T-cell (primary cell): ENCODE data around the gene TSHZ1. TPM values are rescaled to one million over a fixed set of nuclear protein-coding genes. Genes with fewer than 3 reads are reported as not detected.

Experiments
- ATAC-seq, 4 experiments: fragments of 200-7000 bp in 3 of 4; fragments of 150-1000 bp in 1 of 4; cut with Tn5 transposase; replicated peaks in 1 of 4; 1 replicate in 3 of 4; 2 replicates in 1 of 4; pipeline ENCODE4 v1.10.0; 2021; ENCODE audit warnings: moderate library complexity in 3 of 4, mild to moderate bottlenecking in 2 of 4, moderate number of reproducible peaks in 1 of 4
- CTCF ChIA-PET, 2 donors: fragments of 300-600 bp; sonication (Branson Sonifier 250); formaldehyde crosslinking; loops; one replicate each; lab custom pipeline; 2022; ENCODE audit warnings: antibody characterized with exemption in 2 of 2; lab: Charles Lee
- POLR2A ChIA-PET, 2 donors: fragments of 300-600 bp; sonication (Branson Sonifier 250); formaldehyde crosslinking; loops; one replicate each; lab custom pipeline; 2022; ENCODE audit warnings: antibody characterized with exemption in 2 of 2; lab: Charles Lee
- DNase-seq, 35 experiments: peaks; one replicate each; pipeline versions ENCODE4 v3.0.0 to v3.0.0-alpha.2; 2013 to 2023
- H3K27ac ChIP-seq: one replicate; pipeline ENCODE4 v1.5.1; 2013; ENCODE audit warnings: low read length
- H3K27me3 ChIP-seq, 2 experiments: replicated peaks in 1 of 2; 1 replicate in 1 of 2; 2 replicates in 1 of 2; pipeline versions ENCODE4 v1.6.1 to v1.7.0; 2013; ENCODE audit warnings: low read length in 1 of 2, mixed read lengths in 1 of 2; ENCODE audit not compliant: control insufficient read depth in 2 of 2, insufficient read depth in 2 of 2; ENCODE audit errors: extremely low read depth in 1 of 2
- H3K36me3 ChIP-seq, 2 donors: 1 replicate in 1 of 2; 2 replicates in 1 of 2; pipeline versions ENCODE4 v1.6.1 to v1.7.0; 2013; ENCODE audit warnings: low read length in 1 of 2; ENCODE audit not compliant: control insufficient read depth in 2 of 2, insufficient read depth in 1 of 2; ENCODE audit errors: extremely low read depth in 1 of 2
- H3K4me1 ChIP-seq, 2 experiments: 1 replicate in 1 of 2; 2 replicates in 1 of 2; pipeline versions ENCODE4 v1.6.1 to v1.7.0; 2013; ENCODE audit warnings: low read length in 2 of 2, mixed read lengths in 1 of 2; ENCODE audit not compliant: insufficient read depth in 2 of 2, control insufficient read depth in 1 of 2; ENCODE audit errors: extremely low read depth in 1 of 2
- H3K4me3 ChIP-seq, 2 donors: 1 replicate in 1 of 2; 2 replicates in 1 of 2; pipeline versions ENCODE4 v1.5.1 to v1.7.0; 2013; ENCODE audit warnings: mild to moderate bottlenecking in 2 of 2, low read length in 1 of 2, moderate library complexity in 1 of 2; ENCODE audit not compliant: control insufficient read depth in 1 of 2; ENCODE audit errors: extremely low read depth in 1 of 2
- H3K9me3 ChIP-seq: 2 replicates; pipeline ENCODE4 v1.7.0; 2013
- H3K27ac Mint-ChIP-seq, 2 donors: one replicate each; pipeline ENCODE4 v1.8.0; 2020 to 2021; ENCODE audit warnings: mild to moderate bottlenecking in 2 of 2, mixed read lengths in 2 of 2
- H3K27me3 Mint-ChIP-seq, 2 donors: one replicate each; pipeline ENCODE4 v1.8.0; 2021 to 2022; ENCODE audit warnings: mixed read lengths in 2 of 2
- H3K36me3 Mint-ChIP-seq: one replicate; pipeline ENCODE4 v1.8.0; 2021; ENCODE audit warnings: mixed read lengths
- H3K4me1 Mint-ChIP-seq, 3 donors: one replicate each; pipeline ENCODE4 v1.8.0; 2020 to 2022; ENCODE audit warnings: mixed read lengths in 3 of 3, mild to moderate bottlenecking in 1 of 3
- H3K4me3 Mint-ChIP-seq, 3 donors: one replicate each; pipeline ENCODE4 v1.8.0; 2020 to 2022; ENCODE audit warnings: mild to moderate bottlenecking in 3 of 3, mixed read lengths in 3 of 3, moderate library complexity in 3 of 3
- H3K9me3 Mint-ChIP-seq, 3 donors: one replicate each; pipeline ENCODE4 v1.8.0; 2020 to 2022; ENCODE audit warnings: mixed read lengths in 3 of 3
- WGBS: methylation state at CpG from one replicate; pipeline ENCODE4 v1.1.5; 2013; ENCODE audit warnings: missing lambda C conversion rate; ENCODE audit not compliant: insufficient coverage; 5-methylcytosine and 5-hydroxymethylcytosine counted together
- total RNA-seq, 35 experiments: library from RNA in 6 of 35; stranded (reverse) in 6 of 35; fragments of 120-200 nt in 1 of 35; gene quantifications; one replicate each; pipeline versions ENCODE4 v1.2.1 to v1.2.4 and lab custom pipeline; 2013 to 2026

TSHZ1 gene
- total RNA-seq, 5 donors from 2014 or later (not counting 1 experiment from before 2014, with no cell fraction given): 26.5 to 31.3 (median 28.2) TPM

- no peak overlapping the region for H3K4me3 Mint-ChIP-seq
- H3K36me3 ChIP-seq: peaks cover 0 to 2% of the 10 kb centered on the region in 2 donors
- H3K4me1 ChIP-seq: peaks cover 0 to 2% of the 10 kb centered on the region in 2 experiments
- no peaks in the 10 kb centered on the region for H3K27me3 Mint-ChIP-seq
- no peak for DNase-seq
- no peak overlapping the region for H3K27ac ChIP-seq
- peaks cover 68 to 74% (median 73%) of the 10 kb centered on the region in 3 donors for H3K4me1 Mint-ChIP-seq
- no peak overlapping the region for H3K4me3 ChIP-seq
- H3K27me3 ChIP-seq: no peaks in the 10 kb centered on the region
- ChIA-PET CTCF (interaction anchor here in 1 of 2 donors (1.2 kb wide), 1 partner anchor 10 kb away, joined by 3 read pairs; no protein-coding TSS in a partner anchor), POLR2A (no interaction called here)
- no peaks in the 10 kb centered on the region for H3K9me3 Mint-ChIP-seq
- no peak for ATAC-seq
- H3K9me3 ChIP-seq: no peaks in the 10 kb centered on the region
- peaks cover 5% of the 10 kb centered on the region for H3K36me3 Mint-ChIP-seq
- H3K27ac Mint-ChIP-seq: no peak overlapping the region
Observed at GRCh38 chr18:75256376-75256775, 45.8 kb downstream of the TSHZ1 start.

GRCh38 chr18:75257605-75258004 is 47.0 kb downstream of the TSHZ1 start:
- no peaks in the 10 kb centered on the region for H3K27me3 ChIP-seq
- Mint-ChIP-seq H3K27me3 (no peaks in the 10 kb centered on the region), H3K36me3 (peaks cover 5% of the 10 kb centered on the region), H3K4me3 (no peak overlapping the region), H3K4me1 (peaks cover 71 to 76% (median 72%) of the 10 kb centered on the region in 3 donors), H3K9me3 (no peaks in the 10 kb centered on the region), H3K27ac (no peak overlapping the region)
- no peak for ATAC-seq
- ChIA-PET CTCF (no interaction called here), POLR2A (interaction anchor here in 1 of 2 donors (0.6 kb wide), 1 partner anchor 232 kb away, joined by 4 read pairs; no protein-coding TSS in a partner anchor)
- H3K36me3 ChIP-seq: peaks cover 0 to 2% of the 10 kb centered on the region in 2 donors
- H3K27ac ChIP-seq: no peak overlapping the region
- H3K9me3 ChIP-seq: no peaks in the 10 kb centered on the region
- WGBS: 95% methylated on average over 13 of the region's 14 CpGs
- no peak for DNase-seq
- H3K4me3 ChIP-seq: no peak overlapping the region
- peaks cover 0 to 2% of the 10 kb centered on the region in 2 experiments for H3K4me1 ChIP-seq

GRCh38 chr18:75261430-75262223 is 51.0 kb downstream of the TSHZ1 start:
- Mint-ChIP-seq H3K4me3 (no peak overlapping the region), H3K36me3 (peaks cover 5% of the 10 kb centered on the region), H3K27ac (no peak overlapping the region), H3K27me3 (no peaks in the 10 kb centered on the region), H3K9me3 (no peaks in the 10 kb centered on the region), H3K4me1 (peaks cover 68 to 79% (median 76%) of the 10 kb centered on the region in 3 donors)
- ATAC-seq (peak in 1 of 4 experiments; percentile 22), DNase-seq (no peak)
- ChIA-PET CTCF (interaction anchor here in 1 of 2 donors (0.7 kb wide), 1 partner anchor 22 kb away, joined by 5 read pairs; no protein-coding TSS in a partner anchor), POLR2A (interaction anchor here in 1 of 2 donors (0.5 kb wide), 1 partner anchor 21 kb away, joined by 4 read pairs; no protein-coding TSS in a partner anchor)
- Histone ChIP-seq H3K4me1 (peaks cover 0 to 3% of the 10 kb centered on the region in 2 experiments), H3K9me3 (no peaks in the 10 kb centered on the region), H3K4me3 (no peak overlapping the region), H3K36me3 (peaks cover 0 to 2% of the 10 kb centered on the region in 2 donors), H3K27me3 (no peaks in the 10 kb centered on the region), H3K27ac (no peak overlapping the region)
- WGBS: 88% methylated on average over 3 of the region's 9 CpGs

- no peak for ATAC-seq
- H3K9me3 ChIP-seq: no peaks in the 10 kb centered on the region
- H3K27me3 Mint-ChIP-seq: no peaks in the 10 kb centered on the region
- peaks cover 9% of the 10 kb centered on the region for H3K36me3 Mint-ChIP-seq
- WGBS: 81% methylated on average over 3 of the region's 4 CpGs
- POLR2A ChIA-PET: interaction anchor here in 1 of 2 donors (0.5 kb wide), 1 partner anchor 22 kb away, joined by 4 read pairs; no protein-coding TSS in a partner anchor
- no peak overlapping the region for H3K27ac ChIP-seq
- H3K9me3 Mint-ChIP-seq: no peaks in the 10 kb centered on the region
- H3K4me1 Mint-ChIP-seq: peaks cover 73 to 80% (median 74%) of the 10 kb centered on the region in 3 donors
- CTCF ChIA-PET: no interaction called here
- no peak overlapping the region for H3K4me3 Mint-ChIP-seq
- peak overlapping the region in 1 of 2 donors; percentile 64 for H3K27ac Mint-ChIP-seq
- H3K36me3 ChIP-seq: peaks cover 0 to 2% of the 10 kb centered on the region in 2 donors
- H3K4me1 ChIP-seq: peaks cover 0 to 3% of the 10 kb centered on the region in 2 experiments
- H3K27me3 ChIP-seq: no peaks in the 10 kb centered on the region
- H3K4me3 ChIP-seq: no peak overlapping the region
- DNase-seq: no peak
Observed at GRCh38 chr18:75262511-75262910, 51.9 kb downstream of the TSHZ1 start.

GRCh38 chr18:75264195-75264594 is 53.6 kb downstream of the TSHZ1 start:
- peaks cover 74 to 87% (median 79%) of the 10 kb centered on the region in 3 donors for H3K4me1 Mint-ChIP-seq
- Histone ChIP-seq H3K4me3 (no peak overlapping the region), H3K36me3 (peaks cover 0 to 2% of the 10 kb centered on the region in 2 donors), H3K27ac (no peak overlapping the region), H3K4me1 (peaks cover 0 to 4% of the 10 kb centered on the region in 2 experiments), H3K9me3 (no peaks in the 10 kb centered on the region), H3K27me3 (no peaks in the 10 kb centered on the region)
- no peak overlapping the region for H3K4me3 Mint-ChIP-seq
- H3K27ac Mint-ChIP-seq: no peak overlapping the region
- H3K36me3 Mint-ChIP-seq: peaks cover 11% of the 10 kb centered on the region
- H3K9me3 Mint-ChIP-seq: no peaks in the 10 kb centered on the region
- ATAC-seq: no peak
- 100% methylated on average over 2 of the region's 6 CpGs for WGBS
- DNase-seq: no peak
- ChIA-PET POLR2A (interaction anchor here in 1 of 2 donors (0.5 kb wide), 1 partner anchor 1248 kb away, joined by 3 read pairs; no protein-coding TSS in a partner anchor), CTCF (interaction anchor here in 1 of 2 donors (0.6 kb wide), 1 partner anchor 1895 kb away, joined by 4 read pairs; no protein-coding TSS in a partner anchor)
- H3K27me3 Mint-ChIP-seq: no peaks in the 10 kb centered on the region

GRCh38 chr18:75264926-75265597 is 54.5 kb downstream of the TSHZ1 start:
- DNase-seq (no peak), ATAC-seq (no peak)
- H3K4me1 Mint-ChIP-seq: peaks cover 81 to 92% (median 82%) of the 10 kb centered on the region in 3 donors
- Histone ChIP-seq H3K27ac (no peak overlapping the region), H3K4me3 (no peak overlapping the region), H3K4me1 (peaks cover 0 to 7% of the 10 kb centered on the region in 2 experiments), H3K36me3 (peaks cover 0 to 2% of the 10 kb centered on the region in 2 donors), H3K27me3 (no peaks in the 10 kb centered on the region), H3K9me3 (no peaks in the 10 kb centered on the region)
- CTCF ChIA-PET: interaction anchor here in 1 of 2 donors (0.6 kb wide), 1 partner anchor 39 kb away, joined by 3 read pairs; no protein-coding TSS in a partner anchor
- no peaks in the 10 kb centered on the region for H3K27me3 Mint-ChIP-seq
- no peaks in the 10 kb centered on the region for H3K9me3 Mint-ChIP-seq
- H3K36me3 Mint-ChIP-seq: peaks cover 11% of the 10 kb centered on the region
- POLR2A ChIA-PET: no interaction called here
- WGBS: 100% methylated on average over 4 of the region's 11 CpGs
- H3K4me3 Mint-ChIP-seq: no peak overlapping the region
- H3K27ac Mint-ChIP-seq: no peak overlapping the region
